Neural crest cell (in vitro differentiated cells): ENCODE results near the gene UBE2S. TPM values are rescaled to one million over a fixed set of nuclear protein-coding genes. Genes with fewer than 3 reads are reported as not detected.

Experiments
- DNase-seq: peaks from one replicate; pipeline ENCODE4 v3.0.0; 2021; ENCODE audit warnings: low read depth, mixed read lengths, low spot score
- H3K27ac Mint-ChIP-seq: one replicate; pipeline ENCODE4 v1.8.0; 2021; ENCODE audit warnings: mild to moderate bottlenecking, mixed read lengths; ENCODE audit not compliant: unreplicated experiment
- H3K27me3 Mint-ChIP-seq: 2 replicates; pipeline ENCODE4 v1.8.0; 2021; ENCODE audit warnings: low read depth, mild to moderate bottlenecking, mixed read lengths
- H3K36me3 Mint-ChIP-seq: 2 replicates; pipeline ENCODE4 v1.8.0; 2021; ENCODE audit warnings: low read depth, mild to moderate bottlenecking, mixed read lengths
- H3K4me1 Mint-ChIP-seq: 2 replicates; pipeline ENCODE4 v1.8.0; 2021; ENCODE audit warnings: mixed read lengths
- H3K4me3 Mint-ChIP-seq: one replicate; pipeline ENCODE4 v1.8.0; 2021; ENCODE audit warnings: mild to moderate bottlenecking, mixed read lengths
- H3K9me3 Mint-ChIP-seq: 2 replicates; pipeline ENCODE4 v1.8.0; 2021; ENCODE audit warnings: mixed read lengths
- CTCF ChIP-seq: fragments of 200-600 bp; sonication (generic); conservative IDR thresholded peaks from 2 replicates; pipeline ENCODE4 v1.5.0; 2021; ENCODE audit warnings: antibody characterized with exemption, mild to moderate bottlenecking
- total RNA-seq: library from RNA; stranded (reverse); gene quantifications from 2 replicates; pipeline ENCODE4 v1.2.1, GENCODE V29; 2021

Gene UBE2S
- total RNA-seq, 1 donor from 2014 or later: 243 TPM

- peak overlapping the region; percentile 72 for H3K4me3 Mint-ChIP-seq
- H3K36me3 Mint-ChIP-seq: peaks cover 22% of the 10 kb centered on the region
- peaks cover 10% of the 10 kb centered on the region for H3K27me3 Mint-ChIP-seq
- DNase-seq: no peak
- H3K4me1 Mint-ChIP-seq: peaks cover 25% of the 10 kb centered on the region
- no peak overlapping the region for H3K27ac Mint-ChIP-seq
- H3K9me3 Mint-ChIP-seq: peaks cover 2% of the 10 kb centered on the region
- no peak for TF ChIP-seq CTCF
Measured at GRCh38 chr19:55400281-55401087, 7.1 kb downstream of the UBE2S start.

GRCh38 chr19:55398200-55398925 is 9.2 kb downstream of the UBE2S start:
- Mint-ChIP-seq H3K27ac (no peak overlapping the region), H3K27me3 (peaks cover 11% of the 10 kb centered on the region), H3K4me3 (peak overlapping the region; percentile 35), H3K9me3 (peaks cover 2% of the 10 kb centered on the region), H3K36me3 (peaks cover 21% of the 10 kb centered on the region), H3K4me1 (peaks cover 22% of the 10 kb centered on the region)
- no peak for TF ChIP-seq CTCF
- DNase-seq: no peak

GRCh38 chr19:55392820-55393761 is 14.5 kb downstream of the UBE2S start:
- H3K27me3 Mint-ChIP-seq: peaks cover 7% of the 10 kb centered on the region
- no peak for DNase-seq
- H3K4me1 Mint-ChIP-seq: peaks cover 49% of the 10 kb centered on the region
- H3K36me3 Mint-ChIP-seq: peaks cover 7% of the 10 kb centered on the region
- no peak for TF ChIP-seq CTCF
- H3K4me3 Mint-ChIP-seq: peak overlapping the region; percentile 79
- H3K27ac Mint-ChIP-seq: peak overlapping the region; percentile 65
- peaks cover 2% of the 10 kb centered on the region for H3K9me3 Mint-ChIP-seq

- peaks cover 52% of the 10 kb centered on the region for H3K4me1 Mint-ChIP-seq
- H3K27ac Mint-ChIP-seq: no peak overlapping the region
- DNase-seq: no peak
- peaks cover 3% of the 10 kb centered on the region for H3K27me3 Mint-ChIP-seq
- H3K9me3 Mint-ChIP-seq: no peaks in the 10 kb centered on the region
- peaks cover 5% of the 10 kb centered on the region for H3K36me3 Mint-ChIP-seq
- no peak for TF ChIP-seq CTCF
- peak overlapping the region; percentile 79 for H3K4me3 Mint-ChIP-seq
Measured at GRCh38 chr19:55391702-55392615, 15.6 kb downstream of the UBE2S start.
